DOHH2 (cell line): ENCODE results near the gene CNTN1.

Experiments used
- H3F3A ChIP-seq: fragments of 200-600 bp; sonication (generic), shearing (Covaris generic); 2 replicates; pipeline ENCODE4 v1.6.0; 2016; ENCODE audit warnings: antibody characterized with exemption, mild to moderate bottlenecking; ENCODE audit not compliant: control insufficient read depth, insufficient read depth
- H3K27ac ChIP-seq: fragments of 200-600 bp; sonication (generic); 2 replicates; pipeline ENCODE4 v1.5.1; 2014; ENCODE audit warnings: low read depth, mild to moderate bottlenecking, low read length, moderate library complexity
- H3K27me3 ChIP-seq: fragments of 200-600 bp; sonication (generic); 2 replicates; pipeline ENCODE4 v1.6.1; 2014; ENCODE audit warnings: mild to moderate bottlenecking, low read length, mixed read lengths; ENCODE audit not compliant: control insufficient read depth
- H3K36me3 ChIP-seq: fragments of 200-600 bp; sonication (generic); 2 replicates; pipeline ENCODE4 v1.6.1; 2014; ENCODE audit warnings: mild to moderate bottlenecking, low read length, moderate library complexity, mixed read lengths; ENCODE audit not compliant: control insufficient read depth
- H3K4me1 ChIP-seq: fragments of 200-600 bp; sonication (generic); 2 replicates; pipeline ENCODE4 v1.6.1; 2014; ENCODE audit warnings: mild to moderate bottlenecking, low read length, mixed read lengths; ENCODE audit not compliant: control insufficient read depth
- H3K4me2 ChIP-seq: fragments of 200-600 bp; sonication (generic); 2 replicates; pipeline ENCODE4 v1.6.0; 2014; ENCODE audit warnings: mild to moderate bottlenecking, low read length, moderate library complexity
- H3K4me3 ChIP-seq: fragments of 200-600 bp; sonication (generic); 2 replicates; pipeline ENCODE4 v1.5.1; 2014; ENCODE audit warnings: mild to moderate bottlenecking, low read length, mixed read lengths
- H3K79me2 ChIP-seq: fragments of 200-600 bp; sonication (generic); 2 replicates; pipeline ENCODE4 v1.6.1; 2014; ENCODE audit warnings: mild to moderate bottlenecking, low read length, mixed read lengths; ENCODE audit not compliant: control insufficient read depth
- H3K9me2 ChIP-seq: fragments of 200-600 bp; sonication (generic); replicated peaks from 2 replicates; pipeline ENCODE4 v1.6.1; 2014; ENCODE audit warnings: mild to moderate bottlenecking, low read length, mixed read lengths; ENCODE audit not compliant: control insufficient read depth
- H3K9me3 ChIP-seq: fragments of 200-600 bp; sonication (generic); 2 replicates; pipeline ENCODE4 v1.6.1; 2014; ENCODE audit warnings: antibody characterized with exemption, low read length, mixed read lengths; ENCODE audit not compliant: control insufficient read depth, insufficient read depth
- H4K20me1 ChIP-seq: fragments of 200-600 bp; sonication (generic); 2 replicates; pipeline ENCODE4 v1.6.0; 2014; ENCODE audit warnings: low read depth, mild to moderate bottlenecking, antibody characterized with exemption, low read length, moderate library complexity; ENCODE audit not compliant: control insufficient read depth, insufficient read depth
- CTCF ChIP-seq: fragments of 200-600 bp; sonication (generic); IDR thresholded peaks from one replicate; pipeline ENCODE4 v1.5.1; 2014; ENCODE audit warnings: antibody characterized with exemption, mild to moderate bottlenecking, low read depth, low read length; ENCODE audit not compliant: poor library complexity, severe bottlenecking
- EZH2phosphoT487 ChIP-seq: fragments of 200-600 bp; sonication (generic); IDR thresholded peaks from 2 replicates; pipeline ENCODE4 v1.6.1; 2017; ENCODE audit warnings: borderline replicate concordance, mild to moderate bottlenecking, antibody characterized with exemption, low read length, moderate library complexity, mixed read lengths

The CNTN1 gene

DNA sequence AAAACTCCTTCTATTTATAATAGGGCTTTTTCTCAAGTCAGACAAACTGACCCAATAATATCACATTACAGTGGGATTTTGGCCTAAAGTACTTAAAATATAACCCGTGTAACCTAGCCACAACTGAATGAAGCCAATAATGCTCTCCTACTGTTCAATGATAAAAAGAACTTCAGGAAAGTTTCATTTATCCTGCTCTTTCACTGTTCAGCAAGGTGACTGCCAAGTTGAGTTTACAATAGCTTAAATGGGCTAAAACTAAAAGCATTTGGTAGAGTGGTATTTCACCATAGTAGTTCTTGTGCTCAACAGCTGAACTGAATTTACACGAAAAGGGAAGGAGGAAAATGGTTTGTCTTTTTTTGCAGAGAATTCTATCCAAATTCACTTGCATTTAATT is 49.8 kb downstream of the CNTN1 start:
- Histone ChIP-seq H3K27ac (no peak overlapping the region), H3K27me3 (no peaks in the 10 kb centered on the region), H3K4me1 (no peaks in the 10 kb centered on the region), H3K36me3 (no peaks in the 10 kb centered on the region), H3K4me2 (no peak overlapping the region), H3K4me3 (no peak overlapping the region), H3K9me3 (no peaks in the 10 kb centered on the region), H3K79me2 (no peaks in the 10 kb centered on the region), H3F3A (no peaks in the 10 kb centered on the region), H4K20me1 (no peaks in the 10 kb centered on the region), H3K9me2 (no peaks in the 10 kb centered on the region)
- TF ChIP-seq EZH2phosphoT487 = no peak
- TF ChIP-seq CTCF = no peak

- no peaks in the 10 kb centered on the region for H3K9me2 ChIP-seq
- no peaks in the 10 kb centered on the region for H3K4me1 ChIP-seq
- H3K9me3 ChIP-seq = no peaks in the 10 kb centered on the region
- TF ChIP-seq EZH2phosphoT487 = no peak
- no peak for TF ChIP-seq CTCF
- no peaks in the 10 kb centered on the region for H4K20me1 ChIP-seq
- H3K36me3 ChIP-seq = no peaks in the 10 kb centered on the region
- no peaks in the 10 kb centered on the region for H3K79me2 ChIP-seq
- no peak overlapping the region for H3K4me2 ChIP-seq
- no peak overlapping the region for H3K27ac ChIP-seq
- H3K4me3 ChIP-seq = no peak overlapping the region
- H3F3A ChIP-seq = no peaks in the 10 kb centered on the region
- H3K27me3 ChIP-seq = no peaks in the 10 kb centered on the region
Measured at GRCh38 chr12:40745386-40745785, 53.1 kb downstream of the CNTN1 start.

DNA sequence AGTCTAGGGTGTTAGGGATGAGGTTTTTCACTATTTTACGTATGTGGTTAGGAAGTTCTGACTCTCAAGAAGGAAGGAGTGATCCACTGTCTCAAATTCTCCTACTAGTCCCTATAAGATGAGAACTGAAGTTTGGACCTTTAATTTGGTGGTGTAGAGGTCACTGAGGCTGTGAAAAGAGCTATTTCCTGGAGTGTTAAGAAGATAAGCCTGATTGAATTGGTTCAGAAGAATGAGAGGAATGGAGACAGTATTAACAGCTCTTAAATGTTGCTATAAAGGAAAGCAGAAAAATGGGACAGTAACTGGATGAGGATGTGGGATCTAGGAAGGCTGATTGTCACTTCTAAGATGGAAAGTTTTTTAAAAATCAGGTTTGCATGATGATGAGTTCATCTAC is 57.6 kb downstream of the CNTN1 start:
- H3K79me2 ChIP-seq = no peaks in the 10 kb centered on the region
- no peaks in the 10 kb centered on the region for H3K9me3 ChIP-seq
- H3K9me2 ChIP-seq = no peaks in the 10 kb centered on the region
- TF ChIP-seq CTCF (no peak), EZH2phosphoT487 (no peak)
- no peaks in the 10 kb centered on the region for H3K4me1 ChIP-seq
- H3F3A ChIP-seq = no peaks in the 10 kb centered on the region
- H3K4me3 ChIP-seq = no peak overlapping the region
- H3K4me2 ChIP-seq = no peak overlapping the region
- no peaks in the 10 kb centered on the region for H3K36me3 ChIP-seq
- no peaks in the 10 kb centered on the region for H4K20me1 ChIP-seq
- H3K27ac ChIP-seq = no peak overlapping the region
- H3K27me3 ChIP-seq = no peaks in the 10 kb centered on the region

- H3K4me2 ChIP-seq = no peak overlapping the region
- no peak overlapping the region for H3K27ac ChIP-seq
- no peaks in the 10 kb centered on the region for H3F3A ChIP-seq
- H3K4me3 ChIP-seq = no peak overlapping the region
- no peaks in the 10 kb centered on the region for H3K9me3 ChIP-seq
- H4K20me1 ChIP-seq = no peaks in the 10 kb centered on the region
- TF ChIP-seq EZH2phosphoT487 = no peak
- H3K9me2 ChIP-seq = no peaks in the 10 kb centered on the region
- no peaks in the 10 kb centered on the region for H3K27me3 ChIP-seq
- no peaks in the 10 kb centered on the region for H3K36me3 ChIP-seq
- no peaks in the 10 kb centered on the region for H3K79me2 ChIP-seq
- H3K4me1 ChIP-seq = no peaks in the 10 kb centered on the region
Measured at GRCh38 chr12:40752011-40752410, 59.8 kb downstream of the CNTN1 start.
